VCaP (cell line): ENCODE results near the gene GC.

ENCODE experiments used
- H3K27ac ChIP-seq: fragments of 450-650 bp; 2 replicates; pipeline ENCODE4 v1.5.1; 2017
- CTCF ChIP-seq: fragments of 450-650 bp; conservative IDR thresholded peaks from 2 replicates; pipeline ENCODE4 v1.5.1; 2017; ENCODE audit warnings: mild to moderate bottlenecking, moderate library complexity

GC gene

DNA sequence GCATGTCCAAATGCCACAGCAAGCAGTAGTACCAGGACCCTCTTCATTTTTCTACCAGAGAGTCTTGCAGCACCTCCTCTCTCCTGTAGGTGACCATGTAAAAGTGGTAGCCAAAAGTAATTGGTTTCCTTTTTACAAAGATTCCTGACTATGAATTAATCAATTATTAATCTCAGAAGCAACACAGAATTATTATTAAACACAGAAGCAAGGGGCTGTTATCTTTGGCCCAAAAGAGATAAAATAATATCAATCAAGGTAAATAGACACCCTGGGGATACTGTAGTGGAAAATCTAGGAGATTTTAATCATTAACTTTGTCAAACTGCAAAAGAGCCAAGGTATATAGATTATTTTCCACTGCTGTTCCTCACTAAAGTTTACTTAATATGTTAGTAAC lies at the start of gene GC:
GC (minus strand) TSS at position 108 of the 400 bp plus-strand sequence; CDS start at position 47, 61 bp downstream.
- no peak; the same call in 1 of the 2 replicates for TF ChIP-seq CTCF
- no peak within 1 kb of the TSS for H3K27ac ChIP-seq

DNA sequence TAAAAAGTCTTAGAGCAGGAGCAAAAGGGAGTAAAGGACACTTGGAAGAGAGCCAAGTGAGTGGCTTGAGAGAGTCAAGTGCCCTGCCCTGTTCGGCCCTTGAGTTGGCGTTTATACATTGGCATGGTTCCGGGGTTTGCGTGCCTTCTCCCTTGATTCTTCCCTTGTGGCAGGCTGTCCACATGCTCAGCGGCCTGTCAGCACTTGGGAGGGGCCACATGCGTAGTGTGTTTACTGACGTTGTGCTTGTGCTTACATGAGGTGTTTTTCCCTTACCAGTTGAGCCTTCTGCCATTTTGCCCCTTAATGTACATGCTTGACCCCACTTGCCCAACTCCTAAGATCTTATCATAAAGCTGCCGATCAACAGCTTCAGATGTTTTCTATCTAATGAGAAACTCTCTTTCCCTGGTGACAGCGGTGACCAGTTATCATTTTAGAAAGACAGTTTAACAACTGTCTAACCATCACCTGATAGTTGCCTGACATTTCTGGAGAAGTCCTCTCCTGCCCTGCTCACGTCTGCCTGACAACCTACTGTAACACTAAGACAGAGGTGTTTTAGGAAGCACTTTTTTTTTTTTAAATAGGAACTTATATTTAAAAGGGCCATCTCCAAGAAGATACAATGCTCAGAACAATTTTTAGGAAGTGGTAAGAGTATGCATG lies 49.5 kb upstream of the GC start:
- H3K27ac ChIP-seq, result no peak overlapping the region
- TF ChIP-seq CTCF, result no peak

GRCh38 chr4:71832049-71832448 lies 48.2 kb upstream of the GC start:
- no peak for TF ChIP-seq CTCF
- no peak overlapping the region for H3K27ac ChIP-seq

GRCh38 chr4:71830497-71831190 lies 46.8 kb upstream of the GC start:
- H3K27ac ChIP-seq, result no peak overlapping the region
- TF ChIP-seq CTCF, result no peak

- TF ChIP-seq CTCF, result no peak
- no peak overlapping the region for H3K27ac ChIP-seq
These were observed 44.6 kb upstream of the GC start for GRCh38 chr4:71828470-71828869.

DNA sequence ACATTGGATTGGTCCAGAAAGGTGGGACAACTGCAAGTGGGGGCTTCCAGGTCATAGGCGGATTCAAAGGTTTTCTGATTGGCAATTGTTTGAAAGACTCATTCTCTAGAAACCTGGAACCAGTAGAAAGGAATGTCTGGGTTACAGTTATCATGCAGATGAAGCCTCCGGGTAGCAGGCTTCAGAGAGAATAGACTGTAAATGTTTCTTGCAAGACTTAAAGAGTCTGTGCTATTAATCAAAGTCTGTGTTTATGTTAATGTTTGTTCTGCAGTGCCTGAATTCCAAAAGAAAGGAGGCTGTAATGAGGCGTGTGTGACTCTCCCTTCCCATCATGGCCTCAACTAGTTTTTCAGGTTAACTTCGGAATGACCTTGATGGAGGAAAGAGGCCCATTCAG lies 43.9 kb upstream of the GC start:
- TF ChIP-seq CTCF, result no peak
- no peak overlapping the region for H3K27ac ChIP-seq

- TF ChIP-seq CTCF, result no peak
These were observed 32.9 kb upstream of the GC start for GRCh38 chr4:71816676-71817303.

More at GRCh38 chr4:71816676-71817303, 32.9 kb upstream of the GC start:
- H3K27ac ChIP-seq, result no peak overlapping the region
